Measurements from ENCODE around the gene COG1.

- no peak for TF ChIP-seq CTCF (IDR thresholded peaks at IDR 0.05; ENCODE audit: borderline replicate concordance, extremely low read depth, low read length, poor library complexity, severe bottlenecking)
- no peak for TF ChIP-seq EZH2 (IDR thresholded peaks at IDR 0.05; ENCODE audit: borderline replicate concordance, low read depth, low read length, severe bottlenecking)
Observed at GRCh38 chr17:73158133-73158532, 34.7 kb upstream of the COG1 start.

All from DND-41 (cell line).